ENCODE data around the gene SEZ6.
"Not testable (repeated sequence)": the region's sequence is repeated elsewhere in the genome, so short reads cannot be mapped to it uniquely, and the experiment has no call there.

Gene SEZ6

GRCh38 chr17:28951991-28952975 is 53.5 kb downstream of the SEZ6 start:
- DNase-seq = peak; percentile 98 to 100

- peak; percentile 99 for DNase-seq
Observed at GRCh38 chr17:28951428-28951990, 54.3 kb downstream of the SEZ6 start, which contains the start of gene PHF12. Gene PHF12 (minus strand): TSS chr17:28951518. CDS start chr17:28950960, 558 bp downstream.

GRCh38 chr17:28950752-28951427 is 54.9 kb downstream of the SEZ6 start:
- no peak for DNase-seq

- no peak for DNase-seq
Observed at GRCh38 chr17:28950017-28950751, 55.6 kb downstream of the SEZ6 start.

DNA sequence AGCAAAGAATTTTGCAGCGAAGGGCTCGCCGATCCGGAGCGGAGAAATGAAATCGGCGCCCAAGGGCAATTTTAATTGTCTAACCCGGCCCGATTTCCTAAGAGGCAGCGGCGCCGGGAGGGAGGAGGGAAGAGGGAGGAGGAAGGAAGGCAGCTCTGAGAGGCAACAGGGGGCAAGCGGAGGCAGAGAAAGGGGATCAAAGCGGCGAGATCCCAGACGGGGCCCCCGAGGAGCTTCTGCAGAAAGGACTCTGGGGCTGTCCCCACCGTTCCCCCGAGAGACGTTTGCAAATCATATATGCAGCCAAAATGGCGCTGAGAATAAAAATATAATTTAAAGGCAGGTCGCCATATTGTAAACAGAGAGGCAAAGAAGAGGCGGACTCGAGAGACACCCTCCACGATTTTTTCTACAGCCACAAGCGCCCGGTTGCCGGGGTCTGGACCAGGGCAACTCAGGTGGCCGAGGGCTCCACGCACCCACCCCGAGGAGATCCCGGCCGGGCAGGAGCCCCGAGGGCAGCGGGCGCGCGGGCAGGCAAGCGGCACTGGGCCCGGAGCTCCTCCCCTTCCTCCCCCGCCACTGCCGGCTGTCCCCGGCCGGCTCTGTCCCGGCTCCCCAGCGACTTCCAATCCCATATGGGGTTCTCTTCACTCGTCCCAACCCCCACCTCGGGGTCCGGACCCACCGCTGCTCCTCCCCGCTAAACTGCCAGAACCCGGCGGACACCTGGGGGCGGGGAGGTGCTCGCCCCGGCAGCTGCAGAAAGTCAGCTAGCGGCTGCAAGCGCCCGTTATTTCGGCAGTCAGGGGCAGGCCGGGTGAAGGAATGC is 56.4 kb downstream of the SEZ6 start:
- DNase-seq = peak; percentile 73 to 77

DNA sequence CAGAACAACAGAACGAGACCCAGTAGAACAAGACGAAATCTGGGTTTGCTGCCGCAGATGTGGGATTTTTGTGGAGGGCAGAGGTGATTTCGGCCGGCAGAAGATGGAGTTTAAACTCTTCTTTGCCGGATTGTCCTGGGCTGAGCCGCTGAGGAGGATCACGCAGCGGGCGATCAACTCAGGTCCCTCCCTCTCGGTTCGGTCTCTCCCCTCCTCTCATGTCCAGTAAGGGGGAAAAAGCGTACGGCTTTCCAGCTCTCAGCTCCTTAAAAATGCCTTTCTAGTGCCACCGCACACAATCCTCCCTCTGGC is 57.0 kb downstream of the SEZ6 start:
- peak in 1 of 2 donors; percentile 69 for DNase-seq

GRCh38 chr17:28948342-28948741 is 57.5 kb downstream of the SEZ6 start:
- DNase-seq = no peak

DNA sequence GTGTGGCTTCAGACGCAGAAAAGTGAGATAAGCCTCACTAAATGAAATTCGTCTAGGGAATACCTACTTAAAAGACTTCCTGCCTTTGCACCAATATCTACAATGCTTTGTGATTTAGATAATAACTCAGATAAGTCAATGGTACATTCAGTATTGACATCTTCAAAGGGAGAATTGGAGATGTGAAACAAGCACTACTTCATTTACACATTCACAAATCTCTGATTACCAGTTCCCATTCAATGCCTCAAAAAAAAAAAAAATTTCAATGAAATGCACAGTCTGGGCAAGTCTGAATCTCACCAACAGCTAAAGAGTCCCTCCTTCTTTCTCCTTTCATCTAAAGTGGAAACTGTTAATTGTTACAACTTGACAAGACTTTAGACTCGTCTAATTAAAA is 58.2 kb downstream of the SEZ6 start:
- no peak for DNase-seq

DNA sequence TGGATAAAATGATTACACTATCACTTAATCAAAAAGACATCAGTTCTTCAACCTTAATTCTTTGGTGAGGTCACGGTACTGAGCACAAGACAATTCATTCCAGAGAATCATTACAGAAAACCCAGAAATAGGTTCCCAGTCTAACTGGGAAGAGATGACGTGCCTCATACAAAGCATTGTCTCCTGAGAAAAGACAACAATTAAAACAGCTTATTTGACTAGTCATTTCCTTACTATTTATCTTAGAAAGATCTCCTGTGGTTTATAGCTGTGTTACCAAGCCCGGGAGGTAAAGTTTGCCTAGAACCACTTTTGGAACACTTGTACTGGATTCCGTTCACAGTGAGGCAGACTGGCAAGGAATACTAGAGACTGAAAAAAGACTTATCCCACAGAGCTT is 59.6 kb downstream of the SEZ6 start:
- no peak for DNase-seq

DNA sequence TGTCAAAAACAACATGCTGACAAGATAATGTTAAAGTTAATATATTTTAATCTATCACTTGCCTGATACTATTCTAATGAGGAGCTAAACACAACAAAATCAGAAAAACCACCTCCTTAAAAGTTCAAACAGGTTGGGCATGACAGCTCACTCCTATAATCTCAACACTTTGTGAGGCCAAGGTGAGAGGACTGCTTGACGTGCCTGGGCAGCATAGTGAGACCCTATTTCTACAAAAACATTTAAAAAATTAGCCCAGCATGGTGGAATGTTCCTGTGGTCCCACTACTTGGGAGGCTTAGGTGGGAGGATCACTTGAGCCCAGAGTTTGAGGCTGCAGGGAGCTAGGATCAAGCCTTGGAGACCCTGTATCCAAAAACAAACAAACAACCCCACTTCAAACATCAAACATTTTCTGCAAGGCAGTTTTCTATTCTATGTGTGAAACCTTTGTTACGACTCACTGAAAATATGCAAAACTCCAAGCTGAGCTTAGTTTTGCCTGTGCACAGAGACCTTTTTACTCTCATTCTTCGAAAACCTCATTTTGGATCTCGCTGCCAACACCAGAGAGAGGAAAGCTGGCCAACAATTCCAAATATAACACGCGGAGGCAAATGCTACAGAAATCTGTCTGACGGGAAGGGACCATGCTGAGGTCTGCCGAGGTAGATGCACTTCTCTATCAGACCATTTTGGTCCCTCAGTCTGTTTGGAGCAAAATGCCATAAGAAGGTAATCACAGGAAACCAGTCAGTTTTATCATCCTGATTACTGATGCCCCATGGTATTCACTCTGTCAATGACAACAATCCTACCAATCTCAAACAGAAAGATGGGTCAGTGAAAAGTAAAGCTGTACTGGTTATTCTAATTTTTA is 60.7 kb downstream of the SEZ6 start:
- no peak for DNase-seq

DNA sequence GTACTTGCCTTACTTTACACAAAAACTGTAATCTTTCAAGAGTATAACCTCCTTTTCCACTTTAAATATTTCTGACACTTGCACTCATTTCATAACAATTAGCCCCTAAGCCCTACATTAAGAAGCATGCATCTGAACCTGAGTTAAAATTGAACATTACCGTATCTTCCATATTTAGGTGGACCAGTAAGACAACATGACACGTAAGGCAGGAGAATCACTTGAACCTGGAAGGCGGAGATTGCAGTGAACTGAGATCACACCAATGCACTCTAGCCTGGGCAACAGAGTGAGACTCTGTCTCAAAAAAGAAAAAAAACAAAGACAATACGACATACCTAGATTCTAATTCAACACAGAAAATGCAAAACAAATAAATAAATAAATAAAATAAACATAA is 61.5 kb downstream of the SEZ6 start:
- DNase-seq = no peak

GRCh38 chr17:28942925-28943324 is 62.9 kb downstream of the SEZ6 start:
- no peak for DNase-seq

- no peak for DNase-seq
Observed at GRCh38 chr17:28941251-28941650, 64.6 kb downstream of the SEZ6 start.

GRCh38 chr17:28940675-28941074 is 65.2 kb downstream of the SEZ6 start:
- DNase-seq = no peak

DNA sequence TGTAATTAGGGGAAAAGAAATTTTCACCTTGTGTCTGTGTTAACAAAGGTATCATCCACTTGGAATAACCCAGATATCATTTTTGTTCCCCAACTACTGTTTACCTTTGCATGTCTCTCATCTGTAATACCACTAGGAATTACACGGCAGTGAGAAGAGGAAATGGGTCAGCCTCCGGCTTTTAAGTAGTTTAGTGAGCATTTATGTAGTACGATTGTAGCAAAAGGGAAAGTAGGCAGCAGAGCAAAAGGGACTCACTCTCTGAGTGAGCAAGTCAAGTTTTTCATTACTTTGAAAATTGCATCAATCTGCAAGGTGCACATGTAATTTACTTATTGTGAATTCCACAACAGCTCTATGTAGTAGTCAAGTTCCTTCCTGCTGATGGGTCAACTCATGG is 65.7 kb downstream of the SEZ6 start:
- DNase-seq = no peak

- peak in 1 of 2 donors; percentile 55 for DNase-seq
Observed at GRCh38 chr17:28938552-28938951, 67.3 kb downstream of the SEZ6 start.

DNA sequence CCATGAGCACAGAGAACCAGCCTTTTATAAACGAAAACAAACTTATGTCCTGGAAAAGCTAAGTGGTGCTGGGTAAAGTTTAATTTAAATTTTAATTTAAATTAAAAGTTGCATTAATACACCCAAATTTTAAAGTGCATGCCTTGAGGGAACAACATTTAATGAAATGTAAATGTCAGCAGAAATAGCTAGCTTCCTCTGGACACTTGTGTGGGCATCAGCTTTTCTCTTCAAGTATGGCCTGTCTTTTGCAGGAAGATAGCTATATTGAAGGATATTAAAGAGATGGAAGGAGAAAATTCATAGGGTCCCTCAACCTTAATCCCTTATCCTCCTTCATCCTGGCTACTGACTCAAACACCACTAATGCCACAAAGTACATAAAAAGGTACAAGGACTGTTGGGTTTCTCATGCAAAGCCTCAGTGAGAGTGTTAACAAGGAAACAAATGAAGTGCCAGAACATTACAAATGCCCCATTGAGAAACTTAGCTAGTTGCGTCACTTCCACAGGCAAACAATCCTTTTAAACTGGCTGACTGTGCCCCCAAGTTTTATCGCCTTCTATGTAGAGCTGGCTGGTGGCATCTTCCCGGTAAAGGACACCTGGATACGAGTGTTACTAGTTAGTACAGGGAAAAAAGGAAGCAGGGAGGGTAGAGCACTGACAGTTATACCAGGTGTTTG is 68.6 kb downstream of the SEZ6 start:
- DNase-seq = peak; percentile 39 to 88

- DNase-seq = no peak
Observed at GRCh38 chr17:28935744-28936460, 69.9 kb downstream of the SEZ6 start.

GRCh38 chr17:28934508-28934907 is 71.3 kb downstream of the SEZ6 start:
- not testable (repeated sequence) for DNase-seq

DNA sequence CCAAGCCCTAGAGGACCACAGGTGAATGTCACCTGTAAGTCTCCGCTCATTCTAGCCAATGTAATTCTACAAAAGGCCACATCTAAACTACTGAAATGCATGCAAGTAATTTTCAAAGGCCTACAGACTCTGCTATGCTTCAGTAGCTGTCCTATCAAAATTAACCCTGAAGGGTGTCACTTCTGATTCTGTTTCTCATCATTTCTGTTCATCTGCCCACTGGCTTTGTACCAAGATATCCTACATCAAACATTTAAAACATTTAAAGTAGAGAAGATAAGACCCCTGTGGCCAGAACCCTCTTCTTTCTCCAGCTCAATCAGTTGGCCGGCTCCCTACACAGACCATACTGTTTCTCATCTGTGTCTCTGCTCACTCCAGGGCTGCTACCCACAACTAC is 76.0 kb downstream of the SEZ6 start:
- no peak for DNase-seq

All from hippocampal formation (tissue), 2 donors.